H1 (cell line): Measurements from ENCODE around the gene MEI1. TPM values are rescaled to one million over a fixed set of nuclear protein-coding genes. Genes with fewer than 3 reads are reported as not detected.

Source experiments
- CTCF ChIA-PET: fragments of 300-600 bp; sonication (Branson Sonifier 250); formaldehyde crosslinking; loops from one replicate; lab custom pipeline; 2021; ENCODE audit not compliant: partially characterized antibody; lab: Charles Lee
- POLR2A ChIA-PET: fragments of 300-600 bp; sonication (Branson Sonifier 250); formaldehyde crosslinking; loops from one replicate; lab custom pipeline; 2021; ENCODE audit warnings: inconsistent platforms; ENCODE audit not compliant: partially characterized antibody; lab: Charles Lee
- DNase-seq, 2 experiments: peaks; one replicate each; pipeline versions ENCODE4 v3.0.0 to v3.0.0-alpha.2; 2010 to 2022; ENCODE audit warnings: low spot score in 2 of 2, low read depth in 1 of 2, mixed read lengths in 1 of 2
- FAIRE-seq: peaks from 2 replicates; lab custom pipeline; 2011; peaks lifted over from hg19 to GRCh38; lab: Jason Lieb, UNC
- H2AFZ ChIP-seq: 2 replicates; pipeline ENCODE4 v1.8.1; 2012; ENCODE audit warnings: low read length, inconsistent platforms
- H2AK5ac ChIP-seq: 2 replicates; pipeline ENCODE4 v1.6.1; 2013; ENCODE audit warnings: low read depth, low read length
- H2BK120ac ChIP-seq: replicated peaks from 2 replicates; pipeline ENCODE3; 2013; ENCODE audit warnings: low read depth, low read length, inconsistent platforms
- H2BK12ac ChIP-seq: 2 replicates; pipeline ENCODE4 v1.6.1; 2013; ENCODE audit warnings: low read depth, low read length
- H2BK15ac ChIP-seq: 2 replicates; pipeline ENCODE4 v1.6.1; 2013; ENCODE audit warnings: low read length
- H2BK20ac ChIP-seq: 2 replicates; pipeline ENCODE4 v1.6.1; 2013; ENCODE audit warnings: low read length
- H2BK5ac ChIP-seq: 2 replicates; pipeline ENCODE4 v1.6.1; 2013; ENCODE audit warnings: low read depth, low read length
- H3K14ac ChIP-seq: 2 replicates; pipeline ENCODE4 v1.6.1; 2013; ENCODE audit warnings: inconsistent platforms; ENCODE audit not compliant: insufficient read length
- H3K18ac ChIP-seq: 2 replicates; pipeline ENCODE4 v1.6.1; 2013; ENCODE audit warnings: low read length; ENCODE audit errors: extremely low read depth
- H3K23ac ChIP-seq: 2 replicates; pipeline ENCODE4 v1.6.1; 2013; ENCODE audit warnings: inconsistent platforms; ENCODE audit not compliant: insufficient read length
- H3K23me2 ChIP-seq: 2 replicates; pipeline ENCODE4 v1.6.1; 2013; ENCODE audit warnings: low read depth, low read length
- H3K27ac ChIP-seq: 2 replicates; pipeline ENCODE4 v1.6.1; 2011; ENCODE audit warnings: low read depth, low read length, inconsistent platforms
- H3K27me3 ChIP-seq, 4 experiments: replicated peaks in 1 of 4; 1 replicate in 1 of 4; 2 replicates in 3 of 4; pipeline versions ENCODE4 v1.6.1 to v1.8.1; 2011 to 2013; ENCODE audit warnings: low read length in 3 of 4, mild to moderate bottlenecking in 3 of 4, inconsistent platforms in 2 of 4, mixed read lengths in 2 of 4, moderate library complexity in 1 of 4; ENCODE audit not compliant: control insufficient read depth in 3 of 4, insufficient read depth in 3 of 4; ENCODE audit errors: extremely low read depth in 1 of 4
- H3K36me3 ChIP-seq, 4 experiments: 2 replicates each; pipeline versions ENCODE4 v1.6.1 to v1.8.1; 2011 to 2013; ENCODE audit warnings: mild to moderate bottlenecking in 4 of 4, low read length in 3 of 4, moderate library complexity in 2 of 4, control low read depth in 1 of 4, inconsistent platforms in 1 of 4; ENCODE audit not compliant: insufficient read depth in 4 of 4, control insufficient read depth in 2 of 4
- H3K4ac ChIP-seq: replicated peaks from 2 replicates; pipeline ENCODE3; 2013; ENCODE audit warnings: low read length, low read depth, mixed read lengths, inconsistent platforms; ENCODE audit not compliant: insufficient read length
- H3K4me1 ChIP-seq, 4 experiments: replicated peaks in 1 of 4; 1 replicate in 1 of 4; 2 replicates in 3 of 4; pipeline versions ENCODE4 v1.6.1 to v1.8.1; 2011 to 2013; ENCODE audit warnings: low read length in 3 of 4, inconsistent platforms in 2 of 4, mixed read lengths in 1 of 4; ENCODE audit not compliant: insufficient read depth in 4 of 4, control insufficient read depth in 3 of 4
- H3K4me2 ChIP-seq, 2 experiments: 2 replicates each; pipeline versions ENCODE4 v1.6.1 to v1.8.1; 2011 to 2013; ENCODE audit warnings: low read depth in 2 of 2, low read length in 2 of 2, control low read depth in 1 of 2, inconsistent platforms in 1 of 2, mild to moderate bottlenecking in 1 of 2; ENCODE audit not compliant: insufficient read depth in 1 of 2
- H3K4me3 ChIP-seq, 4 experiments: fragments of 200-600, 300-600 bp in 1 of 4; sonication (generic), shearing (Covaris generic), sonication (Bioruptor Twin) in 1 of 4; 2 replicates each; pipeline versions ENCODE4 v1.5.1 to v1.8.1; 2011 to 2016; ENCODE audit warnings: low read length in 4 of 4, low read depth in 3 of 4, control low read depth in 2 of 4, inconsistent platforms in 2 of 4, mild to moderate bottlenecking in 2 of 4, mixed read lengths in 1 of 4, moderate library complexity in 1 of 4; ENCODE audit not compliant: insufficient read depth in 2 of 4; ENCODE audit errors: extremely low read depth in 1 of 4
- H3K56ac ChIP-seq: replicated peaks from 2 replicates; pipeline ENCODE3; 2013; ENCODE audit warnings: low read depth, mild to moderate bottlenecking, mixed read lengths, low read length, inconsistent platforms; ENCODE audit not compliant: insufficient read length
- H3K79me1 ChIP-seq: 2 replicates; pipeline ENCODE4 v1.6.1; 2013; ENCODE audit warnings: low read depth, low read length, control low read depth
- H3K79me2 ChIP-seq, 2 experiments: 2 replicates each; pipeline versions ENCODE4 v1.6.1 to v1.8.1; 2012 to 2013; ENCODE audit warnings: low read length in 2 of 2, mild to moderate bottlenecking in 2 of 2, inconsistent platforms in 1 of 2; ENCODE audit not compliant: insufficient read depth in 2 of 2, control insufficient read depth in 1 of 2
- H3K9ac ChIP-seq, 4 experiments: replicated peaks in 1 of 4; 1 replicate in 1 of 4; 2 replicates in 3 of 4; pipeline versions ENCODE4 v1.6.1 to v1.8.1; 2011 to 2013; ENCODE audit warnings: low read depth in 3 of 4, low read length in 3 of 4, control low read depth in 2 of 4, mild to moderate bottlenecking in 2 of 4, moderate library complexity in 2 of 4, inconsistent platforms in 1 of 4; ENCODE audit errors: extremely low read depth in 1 of 4
- H3K9me3 ChIP-seq, 2 experiments: 2 replicates each; pipeline versions ENCODE4 v1.6.1 to v1.8.1; 2012 to 2013; ENCODE audit warnings: mild to moderate bottlenecking in 2 of 2, moderate library complexity in 2 of 2, control low read depth in 1 of 2, inconsistent platforms in 1 of 2, low read depth in 1 of 2, low read length in 1 of 2, mixed read lengths in 1 of 2; ENCODE audit not compliant: insufficient read depth in 2 of 2
- H4K20me1 ChIP-seq, 2 experiments: replicated peaks in 1 of 2; 2 replicates each; pipeline versions ENCODE3 to v1.8.1; 2011 to 2013; ENCODE audit warnings: inconsistent platforms in 2 of 2, low read length in 2 of 2, mild to moderate bottlenecking in 1 of 2; ENCODE audit not compliant: insufficient read depth in 2 of 2, control insufficient read depth in 1 of 2
- H4K5ac ChIP-seq: 2 replicates; pipeline ENCODE4 v1.6.1; 2013; ENCODE audit warnings: low read length, low read depth, mixed read lengths, inconsistent platforms; ENCODE audit not compliant: insufficient read length
- H4K8ac ChIP-seq: 2 replicates; pipeline ENCODE4 v1.8.0; 2013; ENCODE audit warnings: mild to moderate bottlenecking, moderate library complexity, low read length, inconsistent platforms; ENCODE audit not compliant: insufficient read depth; ENCODE audit errors: extremely low read depth
- H4K91ac ChIP-seq: replicated peaks from 2 replicates; pipeline ENCODE3; 2013; ENCODE audit warnings: low read length, mixed read lengths, inconsistent platforms; ENCODE audit not compliant: insufficient read length
- CREB1 ChIP-seq: IDR thresholded peaks from 2 replicates; pipeline ENCODE4 v1.6.1; 2012; ENCODE audit warnings: inconsistent platforms
- CTCF ChIP-seq, 3 experiments: IDR thresholded peaks; 1 replicate in 2 of 3; 2 replicates in 1 of 3; pipeline versions ENCODE4 v1.5.1 to v1.6.1; 2011; ENCODE audit warnings: low read length in 3 of 3, mild to moderate bottlenecking in 3 of 3, inconsistent platforms in 2 of 3, low read depth in 1 of 3, moderate library complexity in 1 of 3; ENCODE audit not compliant: insufficient read depth in 1 of 3; ENCODE audit errors: control extremely low read depth in 1 of 3
- JUND ChIP-seq: IDR thresholded peaks from 2 replicates; pipeline ENCODE4 v1.6.1; 2011; ENCODE audit warnings: mild to moderate bottlenecking, improper control_type of control experiment, low read length
- POU5F1 ChIP-seq: IDR thresholded peaks from 2 replicates; pipeline ENCODE4 v1.6.1; 2011; ENCODE audit warnings: low read depth, mild to moderate bottlenecking, low read length, moderate library complexity
- RNF2 ChIP-seq: fragments of 200-900, 300-1000 bp; sonication (generic); IDR thresholded peaks from 2 replicates; pipeline ENCODE4 v1.7.1; 2016; ENCODE audit warnings: borderline replicate concordance, low read depth, mild to moderate bottlenecking, antibody characterized with exemption, low read length; ENCODE audit not compliant: poor library complexity, severe bottlenecking; ENCODE audit errors: missing control alignments
- RXRA ChIP-seq: IDR thresholded peaks from 2 replicates; pipeline ENCODE4 v1.6.1; 2011; ENCODE audit warnings: low read depth, mild to moderate bottlenecking, low read length, moderate library complexity; ENCODE audit not compliant: insufficient read depth
- WGBS, 2 experiments: shearing (Covaris generic) in 1 of 2; methylation state at CpG; one replicate each; pipeline versions ENCODE4 v1.1.6 to v1.1.7; 2013 to 2015; ENCODE audit warnings: low lambda C conversion rate in 2 of 2, mixed read lengths in 2 of 2, inconsistent platforms in 1 of 2, low coverage in 1 of 2, missing lambda C conversion rate in 1 of 2; ENCODE audit not compliant: insufficient replicate concordance in 2 of 2, insufficient coverage in 1 of 2, insufficient read length in 1 of 2; ENCODE audit errors: extremely low coverage in 1 of 2, missing lambda C conversion rate in 1 of 2; 5-methylcytosine and 5-hydroxymethylcytosine counted together
- polyA plus RNA-seq, 7 experiments: library from polyadenylated mRNA; depleted of rRNA in 3 of 7; stranded (reverse) in 5 of 7; unstranded in 2 of 7; fragments of >200 nt in 5 of 7; fragments of 200-250 nt in 2 of 7; gene quantifications; 1 replicate in 5 of 7; 2 replicates in 1 of 7; 4 replicates in 1 of 7; pipeline versions ENCODE4 v1.2.1 to v1.2.3, GENCODE V29; 2011 to 2013; ENCODE audit warnings: missing spikeins in 2 of 7, mixed read lengths in 2 of 7
- total RNA-seq: library from RNA; stranded (reverse); fragmentation: NEBNext Ultra II Directional; extraction: Animal tissue kit (Norgen Biotek cat#: 25700); gene quantifications from 2 replicates; pipeline ENCODE4 v1.2.1, GENCODE V29; 2021

The MEI1 gene
- total and polyA plus RNA-seq, 2 of the 8 experiments (the other 6 are each of a cell fraction or from before 2014, with no cell fraction given): 0.27 to 0.54 TPM

- Histone ChIP-seq H2BK5ac (no peak overlapping the region), H3K23ac (no peak overlapping the region), H3K4me1 (no peaks in the 10 kb centered on the region), H3K36me3 (no peaks in the 10 kb centered on the region), H3K4me2 (no peak overlapping the region), H3K79me1 (no peaks in the 10 kb centered on the region), H3K9ac (no peak overlapping the region), H3K56ac (no peak overlapping the region), H2BK120ac (no peak overlapping the region), H3K27ac (no peak overlapping the region), H3K14ac (no peak overlapping the region), H4K5ac (no peak overlapping the region), H4K91ac (no peak overlapping the region), H4K8ac (no peak overlapping the region), H2AFZ (no peak overlapping the region), H3K9me3 (no peaks in the 10 kb centered on the region), H2BK20ac (no peak overlapping the region), H2AK5ac (no peak overlapping the region), H2BK12ac (no peak overlapping the region), H3K79me2 (no peaks in the 10 kb centered on the region), H2BK15ac (no peak overlapping the region), H3K4me3 (no peak overlapping the region), H3K4ac (no peak overlapping the region), H4K20me1 (no peaks in the 10 kb centered on the region), H3K18ac (no peak overlapping the region), H3K23me2 (no peaks in the 10 kb centered on the region), H3K27me3 (no peaks in the 10 kb centered on the region)
- no peak for TF ChIP-seq CREB1
- TF ChIP-seq POU5F1: no peak
- TF ChIP-seq RXRA: no peak
- TF ChIP-seq CTCF (IDR thresholded peaks at IDR 0.05; ENCODE audit: control extremely low read depth in 1 of 3, insufficient read depth in 1 of 3, low read depth in 1 of 3, low read length in 3 of 3): no peak
- no peak for TF ChIP-seq JUND
- TF ChIP-seq RNF2: no peak
- POLR2A ChIA-PET: interaction anchor here (0.7 kb wide), 1 partner anchor 9 kb away, joined by 3 read pairs; no protein-coding TSS in a partner anchor
- CTCF ChIA-PET: interaction anchor here (0.6 to 0.7 kb wide), 3 partner anchors 10 to 38 kb away, joined by 3 read pairs; no protein-coding TSS in a partner anchor
- no peak for FAIRE-seq
- no peak for DNase-seq
- WGBS, 2 experiments: 100% methylated on average over 1 of the region's 1 CpG; no CpG with 5 or more reads in 1 of the 2 experiments
These were observed 23.2 kb downstream of the MEI1 start for GRCh38 chr22:41722496-41722895.
